ENCODE results near the gene RELN. TPM values are rescaled to one million over a fixed set of nuclear protein-coding genes. Genes with fewer than 3 reads are reported as not detected.

Gene RELN
- total and polyA plus RNA-seq, 9 donors, result 0.68 to 8.7 (median 2.7) TPM

DNA sequence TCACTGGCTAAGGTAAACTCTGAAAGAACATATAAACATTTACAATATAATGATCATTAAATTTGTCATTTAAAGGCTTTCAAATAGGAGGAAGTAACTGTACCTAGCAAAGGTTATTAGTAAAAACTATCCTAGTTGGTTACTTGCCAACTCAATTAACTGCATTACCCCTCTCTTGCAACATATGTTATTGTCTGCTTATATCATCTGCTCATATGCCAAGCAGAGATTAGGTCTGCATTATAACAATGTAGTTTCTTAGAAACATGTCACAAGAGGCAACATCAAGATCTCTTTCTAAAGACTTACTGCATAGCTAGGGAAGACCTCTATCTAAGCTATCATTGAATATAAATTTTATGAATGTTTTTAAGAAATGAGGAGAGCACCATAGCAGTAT lies 132.5 kb downstream of the RELN start:
- Histone ChIP-seq H3K36me3 (no peaks in the 10 kb centered on the region), H3K4me1 (ENCODE audit: insufficient read depth) (no peaks in the 10 kb centered on the region), H3K27me3 (no peaks in the 10 kb centered on the region), H3K27ac (no peak overlapping the region), H3K9me3 (no peaks in the 10 kb centered on the region), H3K4me3 (no peak overlapping the region)
- intact Hi-C loops (cut with DNase I), result no loop called here
- DNase-seq, result no peak
- no peak for TF ChIP-seq EP300 (IDR thresholded peaks at IDR 0.05)
- TF ChIP-seq, protein P1, sequence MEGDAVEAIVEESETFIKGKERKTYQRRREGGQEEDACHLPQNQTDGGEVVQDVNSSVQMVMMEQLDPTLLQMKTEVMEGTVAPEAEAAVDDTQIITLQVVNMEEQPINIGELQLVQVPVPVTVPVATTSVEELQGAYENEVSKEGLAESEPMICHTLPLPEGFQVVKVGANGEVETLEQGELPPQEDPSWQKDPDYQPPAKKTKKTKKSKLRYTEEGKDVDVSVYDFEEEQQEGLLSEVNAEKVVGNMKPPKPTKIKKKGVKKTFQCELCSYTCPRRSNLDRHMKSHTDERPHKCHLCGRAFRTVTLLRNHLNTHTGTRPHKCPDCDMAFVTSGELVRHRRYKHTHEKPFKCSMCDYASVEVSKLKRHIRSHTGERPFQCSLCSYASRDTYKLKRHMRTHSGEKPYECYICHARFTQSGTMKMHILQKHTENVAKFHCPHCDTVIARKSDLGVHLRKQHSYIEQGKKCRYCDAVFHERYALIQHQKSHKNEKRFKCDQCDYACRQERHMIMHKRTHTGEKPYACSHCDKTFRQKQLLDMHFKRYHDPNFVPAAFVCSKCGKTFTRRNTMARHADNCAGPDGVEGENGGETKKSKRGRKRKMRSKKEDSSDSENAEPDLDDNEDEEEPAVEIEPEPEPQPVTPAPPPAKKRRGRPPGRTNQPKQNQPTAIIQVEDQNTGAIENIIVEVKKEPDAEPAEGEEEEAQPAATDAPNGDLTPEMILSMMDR (IDR thresholded peaks at IDR 0.05), result no peak
- TF ChIP-seq POLR2A (IDR thresholded peaks at IDR 0.05), result no peak

DNA sequence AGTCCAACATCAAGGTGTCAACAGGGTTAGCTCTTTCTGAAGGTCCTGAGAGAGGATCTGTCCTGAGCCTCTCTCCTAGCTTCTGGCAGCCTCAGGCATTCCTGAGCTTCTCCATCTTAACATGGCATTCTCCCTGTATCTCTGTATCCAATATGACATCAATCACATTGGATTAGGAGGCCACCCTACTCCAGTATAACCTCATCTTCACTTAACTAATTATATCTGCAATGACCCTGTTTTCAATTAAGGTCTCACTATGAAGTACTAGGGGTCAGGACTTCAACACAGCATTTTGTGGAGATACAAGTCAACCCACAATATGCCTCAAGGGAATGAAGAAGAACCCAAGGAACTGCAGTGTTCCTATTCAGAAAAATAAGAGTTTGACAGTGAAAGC lies 133.8 kb downstream of the RELN start:
- H3K9me3 ChIP-seq, result no peaks in the 10 kb centered on the region
- no peak for DNase-seq

DNA sequence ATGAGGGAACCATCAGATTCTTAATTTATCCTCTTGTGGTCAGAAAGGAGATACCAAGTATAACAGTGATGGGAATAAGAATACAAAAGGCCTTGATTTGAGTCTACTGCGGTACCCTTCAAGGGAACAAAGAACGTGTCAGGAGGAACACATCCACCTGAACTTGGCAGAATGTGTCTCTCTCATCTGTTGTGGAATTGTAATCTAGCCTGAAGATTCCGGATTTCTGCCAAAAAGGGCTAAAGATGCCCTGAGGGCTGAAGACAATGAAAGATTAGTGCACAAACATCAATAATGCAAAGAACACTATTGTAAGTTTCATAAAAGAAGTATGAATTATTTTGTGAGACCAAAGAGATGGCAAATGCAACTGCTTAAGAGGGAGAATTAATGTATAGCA lies 134.8 kb downstream of the RELN start:
- H3K27me3 ChIP-seq, result no peaks in the 10 kb centered on the region
- no peaks in the 10 kb centered on the region for H3K9me3 ChIP-seq
- no peak for DNase-seq
- H3K27ac ChIP-seq, result no peak overlapping the region
- TF ChIP-seq EP300 (IDR thresholded peaks at IDR 0.05) (no peak), POLR2A (IDR thresholded peaks at IDR 0.05) (no peak)
- TF ChIP-seq, protein P1 (IDR thresholded peaks at IDR 0.05), result no peak
- no peaks in the 10 kb centered on the region for H3K36me3 ChIP-seq
- intact Hi-C loops (cut with DNase I), result no loop called here
- WGBS, 3 donors, result 74 to 79% (median 76%) methylated on average over 3 of the region's 3 CpGs
- H3K4me3 ChIP-seq, result no peak overlapping the region
- no peaks in the 10 kb centered on the region for H3K4me1 ChIP-seq (ENCODE audit: insufficient read depth)

More for the DNA sequence above, 133.8 kb downstream of the RELN start:
- Histone ChIP-seq H3K27me3 (no peaks in the 10 kb centered on the region), H3K36me3 (no peaks in the 10 kb centered on the region), H3K4me3 (no peak overlapping the region), H3K4me1 (ENCODE audit: insufficient read depth) (no peaks in the 10 kb centered on the region), H3K27ac (no peak overlapping the region)
- intact Hi-C loops (cut with DNase I), result no loop called here
- TF ChIP-seq EP300 (IDR thresholded peaks at IDR 0.05) (no peak), POLR2A (IDR thresholded peaks at IDR 0.05) (no peak)
- TF ChIP-seq, protein P1 (IDR thresholded peaks at IDR 0.05), result no peak

DNA sequence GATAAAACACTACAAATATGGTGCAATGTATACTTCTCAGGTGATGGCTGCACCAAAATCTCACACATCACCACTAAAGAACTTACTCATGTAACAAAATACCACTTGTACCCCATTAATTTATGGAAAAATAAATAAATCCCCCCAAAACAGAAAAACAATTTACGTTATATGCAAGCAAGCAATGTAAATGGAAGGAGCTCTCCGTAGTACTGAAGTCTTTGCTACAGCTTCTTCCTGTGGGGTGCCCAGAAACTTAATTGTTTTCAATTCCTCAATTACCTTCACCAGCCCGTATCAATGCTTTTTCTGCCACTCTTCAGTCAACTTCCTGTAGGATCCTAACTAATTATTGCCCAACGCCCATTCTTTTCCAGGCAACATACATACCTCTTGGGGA lies 138.1 kb downstream of the RELN start:
- 37 to 59% (median 39%) methylated on average over 4 of the region's 4 CpGs for WGBS, 3 donors

More for the DNA sequence above, 138.1 kb downstream of the RELN start:
- DNase-seq, result no peak
- Histone ChIP-seq H3K4me1 (ENCODE audit: insufficient read depth) (no peaks in the 10 kb centered on the region), H3K36me3 (no peaks in the 10 kb centered on the region), H3K27ac (no peak overlapping the region), H3K4me3 (no peak overlapping the region), H3K9me3 (no peaks in the 10 kb centered on the region), H3K27me3 (no peaks in the 10 kb centered on the region)
- TF ChIP-seq EP300 (IDR thresholded peaks at IDR 0.05), result no peak
- TF ChIP-seq, protein P1 (IDR thresholded peaks at IDR 0.05), result no peak
- TF ChIP-seq POLR2A (IDR thresholded peaks at IDR 0.05), result no peak
- intact Hi-C loops (cut with DNase I), result no loop called here
